Mucosa of stomach (tissue), 1 donor: ENCODE results near the gene PTPN2.

Experiments used
- H3K27me3 ChIP-seq: one replicate; pipeline ENCODE4 v1.7.0; 2013; ENCODE audit warnings: mild to moderate bottlenecking, low read length; ENCODE audit not compliant: control insufficient read depth, insufficient read depth
- H3K36me3 ChIP-seq: one replicate; pipeline ENCODE4 v1.7.0; 2013; ENCODE audit warnings: low read length; ENCODE audit not compliant: control insufficient read depth, insufficient read depth
- H3K4me1 ChIP-seq: one replicate; pipeline ENCODE4 v1.7.0; 2013; ENCODE audit warnings: mild to moderate bottlenecking, low read length; ENCODE audit not compliant: control insufficient read depth, insufficient read depth
- H3K4me3 ChIP-seq: one replicate; pipeline ENCODE4 v1.7.0; 2013; ENCODE audit warnings: low read length
- H3K9ac ChIP-seq: one replicate; pipeline ENCODE4 v1.7.0; 2013; ENCODE audit warnings: mild to moderate bottlenecking, low read length, moderate library complexity
- H3K9me3 ChIP-seq: one replicate; pipeline ENCODE4 v1.7.0; 2013; ENCODE audit warnings: mild to moderate bottlenecking, low read length, moderate library complexity; ENCODE audit not compliant: control insufficient read depth
- donor health status: Pancreatic carcinoma.

Gene PTPN2

DNA sequence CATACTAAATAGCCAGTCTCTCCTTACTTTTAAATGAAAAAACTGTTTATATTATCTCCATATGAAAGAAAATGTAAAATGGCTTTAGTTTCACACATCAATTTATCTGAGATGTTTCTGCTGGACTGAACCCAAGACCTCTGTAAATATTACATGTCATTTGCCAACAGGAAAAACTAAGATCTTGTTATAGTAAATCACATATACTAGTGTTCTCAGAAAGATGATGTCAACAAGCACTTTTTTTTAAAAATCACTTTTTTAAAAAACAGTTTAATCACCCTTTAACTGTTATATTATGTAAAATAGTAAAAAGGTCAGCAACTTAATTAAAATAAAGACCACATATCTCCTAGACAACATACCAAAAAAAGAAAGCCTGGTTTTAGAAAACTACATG is 46.3 kb downstream of the PTPN2 start:
- H3K4me3 ChIP-seq: no peak overlapping the region
- no peaks in the 10 kb centered on the region for H3K27me3 ChIP-seq
- peaks cover 5% of the 10 kb centered on the region for H3K4me1 ChIP-seq
- H3K9me3 ChIP-seq: no peaks in the 10 kb centered on the region
- H3K9ac ChIP-seq: peak overlapping the region; percentile 50
- no peaks in the 10 kb centered on the region for H3K36me3 ChIP-seq

DNA sequence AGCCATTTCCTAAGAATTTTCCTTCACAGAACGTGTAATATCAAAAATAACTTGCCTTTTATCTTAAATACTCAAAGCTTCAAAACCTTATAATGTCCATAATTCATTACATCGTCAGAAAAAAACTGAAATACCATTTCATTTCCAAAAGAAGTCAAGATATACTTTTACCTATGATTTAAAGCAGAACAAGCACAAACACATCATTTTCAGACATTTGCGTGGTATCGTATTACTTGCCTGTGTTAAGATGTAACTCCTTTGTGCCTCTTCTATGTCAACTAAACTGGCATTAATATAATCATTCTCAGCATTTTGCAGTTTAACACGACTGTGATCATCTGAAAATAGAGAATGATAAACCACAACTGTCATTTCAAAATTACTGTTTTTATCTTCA is 47.5 kb downstream of the PTPN2 start:
- Histone ChIP-seq H3K36me3 (no peaks in the 10 kb centered on the region), H3K4me3 (no peak overlapping the region), H3K27me3 (no peaks in the 10 kb centered on the region), H3K9ac (no peak overlapping the region), H3K4me1 (peaks cover 5% of the 10 kb centered on the region), H3K9me3 (no peaks in the 10 kb centered on the region)

DNA sequence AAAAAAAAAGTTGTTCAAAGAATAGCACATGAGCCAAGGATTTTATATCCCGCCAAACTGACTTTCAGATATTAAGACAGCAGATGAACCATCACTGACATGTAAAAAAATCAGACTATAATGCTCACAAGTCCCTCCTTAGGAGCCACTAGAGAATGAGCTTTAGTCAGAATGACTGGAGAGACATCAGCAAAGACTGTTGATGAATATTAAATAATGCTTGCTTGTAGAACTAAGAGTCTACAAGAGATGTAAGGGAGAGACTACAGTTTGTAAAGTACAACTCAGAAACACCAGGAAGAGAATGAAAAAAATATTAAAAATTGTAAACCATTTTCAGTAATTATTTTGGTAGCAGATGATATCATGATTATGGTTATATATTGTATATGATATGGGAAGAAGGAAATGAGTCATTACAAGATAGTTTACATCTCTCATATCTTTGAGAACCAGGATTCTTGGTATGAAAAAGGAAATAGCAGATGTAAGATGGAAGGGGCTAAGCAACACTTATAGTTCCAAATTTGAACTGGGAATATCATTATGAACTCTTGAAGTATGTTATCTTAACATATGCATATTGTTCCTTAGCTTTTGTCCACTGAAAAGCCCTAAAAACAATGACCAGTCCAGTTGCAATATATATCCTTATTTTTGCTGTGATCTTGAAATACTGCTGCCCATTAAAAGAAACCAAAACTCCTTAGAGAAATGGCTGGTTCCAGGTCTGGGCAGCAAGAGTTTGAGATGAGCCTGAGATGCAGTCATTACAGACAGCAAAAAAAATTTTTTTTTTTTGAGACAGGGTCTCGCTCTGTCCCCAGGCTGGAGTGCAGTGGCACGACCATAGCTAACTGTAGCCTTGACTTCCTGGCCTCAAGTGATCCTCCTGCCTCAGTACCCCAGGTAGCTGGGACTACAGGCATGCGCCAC is 55.7 kb downstream of the PTPN2 start:
- H3K36me3 ChIP-seq: no peaks in the 10 kb centered on the region
- H3K9ac ChIP-seq: no peak overlapping the region
- no peaks in the 10 kb centered on the region for H3K4me1 ChIP-seq
- no peaks in the 10 kb centered on the region for H3K9me3 ChIP-seq
- H3K4me3 ChIP-seq: no peak overlapping the region
- H3K27me3 ChIP-seq: no peaks in the 10 kb centered on the region

DNA sequence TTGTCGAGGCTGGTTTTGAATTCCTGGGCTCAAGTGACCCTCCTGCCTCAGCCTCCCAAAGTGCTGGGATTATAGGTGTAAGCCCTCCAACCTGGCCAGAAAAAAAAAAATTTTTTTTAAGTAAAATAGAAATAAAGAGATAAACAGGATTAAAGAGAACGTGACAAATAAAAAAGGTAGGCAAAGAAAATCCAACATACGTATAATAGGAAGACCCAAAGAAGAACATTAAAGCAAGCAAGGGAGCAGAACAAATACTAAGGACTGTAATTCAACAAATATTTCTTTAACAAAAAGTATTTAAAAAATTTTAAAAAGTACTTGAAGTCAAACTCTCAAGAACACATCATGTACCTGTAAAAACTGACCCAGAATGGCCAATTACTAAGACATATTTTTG is 56.4 kb downstream of the PTPN2 start:
- H3K4me1 ChIP-seq: no peaks in the 10 kb centered on the region
- no peak overlapping the region for H3K4me3 ChIP-seq
- H3K36me3 ChIP-seq: no peaks in the 10 kb centered on the region
- no peak overlapping the region for H3K9ac ChIP-seq
- H3K27me3 ChIP-seq: no peaks in the 10 kb centered on the region
- H3K9me3 ChIP-seq: no peaks in the 10 kb centered on the region

DNA sequence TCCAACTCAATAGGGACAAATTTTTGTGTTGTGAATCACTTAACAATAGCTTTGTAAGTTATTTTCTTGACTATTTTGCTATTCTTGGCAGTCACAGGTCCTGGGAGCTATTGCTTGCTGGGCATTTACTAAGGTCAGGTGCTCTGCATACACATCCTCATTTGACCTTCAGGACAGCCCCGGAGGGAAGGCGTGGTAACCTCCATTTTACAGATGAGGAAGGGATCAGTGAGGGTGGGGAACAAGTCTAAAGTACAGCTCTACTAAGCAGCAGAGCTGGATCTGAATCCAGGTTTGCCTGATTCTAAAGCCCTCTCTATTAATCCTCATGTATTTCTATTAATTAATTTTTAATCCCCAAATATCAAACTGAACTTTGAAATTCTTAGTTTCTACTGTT is 58.8 kb downstream of the PTPN2 start:
- Histone ChIP-seq H3K36me3 (no peaks in the 10 kb centered on the region), H3K9ac (no peak overlapping the region), H3K4me1 (no peaks in the 10 kb centered on the region), H3K9me3 (no peaks in the 10 kb centered on the region), H3K4me3 (no peak overlapping the region), H3K27me3 (no peaks in the 10 kb centered on the region)

DNA sequence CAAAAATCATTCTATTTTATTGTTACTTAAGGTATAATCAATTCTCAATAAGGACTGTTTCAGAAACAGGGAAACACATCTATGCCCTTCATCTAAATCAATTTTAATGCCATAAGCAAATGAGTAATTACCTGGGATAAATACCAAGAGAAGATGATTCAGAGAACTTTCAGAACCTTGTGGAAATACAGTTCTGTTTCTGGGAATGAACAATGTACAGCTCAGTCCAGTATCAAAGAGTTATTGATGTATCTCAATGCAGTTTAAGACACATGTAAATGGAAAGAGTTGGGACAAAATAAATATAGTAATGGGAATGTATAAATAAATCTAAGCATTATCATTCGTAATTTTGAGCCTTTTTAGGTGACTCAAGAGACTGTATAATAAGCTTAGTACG is 60.1 kb downstream of the PTPN2 start:
- Histone ChIP-seq H3K9ac (no peak overlapping the region), H3K9me3 (no peaks in the 10 kb centered on the region), H3K4me3 (no peak overlapping the region), H3K4me1 (no peaks in the 10 kb centered on the region), H3K36me3 (no peaks in the 10 kb centered on the region), H3K27me3 (no peaks in the 10 kb centered on the region)

DNA sequence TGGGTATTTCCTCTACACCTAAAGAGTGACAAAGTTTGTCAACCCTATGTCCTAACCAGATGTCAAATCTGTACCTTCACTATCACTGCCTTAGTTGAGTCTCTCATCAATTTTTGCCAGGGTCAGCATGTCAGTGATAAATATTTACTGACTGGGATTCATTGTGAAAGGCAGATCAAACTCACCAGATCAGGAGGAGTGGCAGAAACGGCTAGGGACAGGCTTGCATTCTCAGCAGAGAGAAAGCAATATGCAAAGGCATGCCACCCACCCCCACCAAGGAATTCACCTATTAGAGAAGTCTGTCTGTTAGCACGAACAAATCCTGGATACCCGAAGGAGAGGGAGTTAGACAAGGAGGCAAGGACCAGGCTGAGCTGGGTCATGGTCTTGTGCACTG is 62.6 kb downstream of the PTPN2 start:
- Histone ChIP-seq H3K27me3 (no peaks in the 10 kb centered on the region), H3K36me3 (no peaks in the 10 kb centered on the region), H3K4me1 (no peaks in the 10 kb centered on the region), H3K9me3 (no peaks in the 10 kb centered on the region), H3K9ac (no peak overlapping the region), H3K4me3 (no peak overlapping the region)

DNA sequence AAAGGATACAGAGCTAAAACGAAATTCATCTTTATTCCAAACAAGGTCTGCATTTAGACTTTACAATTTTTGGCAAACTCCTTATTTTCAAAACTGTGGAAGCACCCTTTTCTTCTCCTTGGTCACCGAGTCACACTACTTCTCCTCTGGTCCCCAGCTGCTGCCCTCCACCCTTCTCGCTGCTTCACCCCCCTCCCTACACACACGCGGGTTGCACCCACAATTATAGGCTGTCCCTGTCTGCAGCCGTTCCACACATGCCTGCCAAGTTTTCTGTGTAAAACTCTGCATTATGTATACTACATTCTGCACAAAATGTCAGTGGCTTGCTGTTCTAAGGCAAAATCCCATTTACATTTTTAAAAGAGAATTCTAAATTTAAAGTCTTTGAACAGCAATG is 63.5 kb downstream of the PTPN2 start:
- no peak overlapping the region for H3K4me3 ChIP-seq
- no peaks in the 10 kb centered on the region for H3K36me3 ChIP-seq
- H3K4me1 ChIP-seq: no peaks in the 10 kb centered on the region
- H3K9ac ChIP-seq: no peak overlapping the region
- H3K27me3 ChIP-seq: no peaks in the 10 kb centered on the region
- H3K9me3 ChIP-seq: no peaks in the 10 kb centered on the region

DNA sequence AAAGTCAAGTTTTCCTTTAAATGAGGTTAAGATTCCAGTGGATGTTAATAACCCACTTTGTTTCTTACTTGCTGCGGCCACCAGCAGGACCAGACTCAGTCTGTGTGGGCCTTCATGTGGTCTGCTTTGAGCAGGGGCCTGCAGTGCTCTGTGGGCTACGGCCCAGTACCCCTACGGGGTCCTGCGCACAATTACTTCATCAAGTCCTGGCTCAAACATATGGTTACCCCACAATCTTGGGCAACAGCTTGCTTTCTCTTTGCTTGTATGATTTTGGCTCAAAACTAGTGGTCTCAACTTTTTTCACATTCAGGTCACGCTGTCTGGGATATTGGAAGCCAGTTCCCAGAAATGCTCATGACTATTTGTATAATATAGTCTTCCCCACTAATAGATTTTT is 64.2 kb downstream of the PTPN2 start:
- no peaks in the 10 kb centered on the region for H3K9me3 ChIP-seq
- H3K4me1 ChIP-seq: no peaks in the 10 kb centered on the region
- H3K9ac ChIP-seq: no peak overlapping the region
- H3K36me3 ChIP-seq: no peaks in the 10 kb centered on the region
- no peaks in the 10 kb centered on the region for H3K27me3 ChIP-seq
- H3K4me3 ChIP-seq: no peak overlapping the region

DNA sequence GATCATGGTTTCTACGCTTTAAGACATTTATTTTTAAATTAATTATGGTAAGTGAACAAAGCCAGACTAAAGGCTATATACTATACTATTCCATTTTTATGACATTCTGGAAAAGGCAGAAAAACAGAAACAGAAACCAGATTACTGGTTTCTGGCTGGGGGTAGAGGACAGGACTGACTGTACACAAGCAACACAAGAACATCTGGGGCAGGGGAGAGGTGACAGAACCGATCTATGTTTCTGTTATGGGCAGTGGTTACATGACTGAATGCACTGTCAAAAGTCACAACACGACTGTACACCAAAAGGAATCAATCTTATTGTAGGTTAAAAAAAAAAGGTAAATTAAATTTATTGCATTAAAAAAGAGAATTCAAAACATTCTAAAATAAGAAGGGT is 64.7 kb downstream of the PTPN2 start:
- Histone ChIP-seq H3K36me3 (no peaks in the 10 kb centered on the region), H3K4me1 (no peaks in the 10 kb centered on the region), H3K9me3 (no peaks in the 10 kb centered on the region), H3K9ac (no peak overlapping the region), H3K27me3 (no peaks in the 10 kb centered on the region), H3K4me3 (no peak overlapping the region)

DNA sequence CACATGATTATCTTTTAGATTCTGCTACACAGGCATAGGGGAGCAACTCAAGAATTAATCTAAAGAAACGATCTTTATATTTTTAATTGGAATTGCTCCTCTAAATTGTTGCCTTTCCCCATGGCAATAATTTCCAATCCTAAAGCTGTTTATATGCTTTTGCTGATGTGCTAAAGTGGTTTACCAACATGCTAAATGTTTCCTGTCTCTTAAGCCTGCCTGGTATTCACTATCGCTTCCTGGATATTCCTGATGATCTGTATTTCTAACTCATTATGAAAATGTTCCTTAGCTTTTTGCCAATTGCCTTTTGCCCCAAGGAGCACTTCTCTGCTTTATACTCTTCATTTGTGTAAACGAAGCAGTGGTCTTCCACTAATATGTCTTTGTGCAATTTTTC is 65.8 kb downstream of the PTPN2 start:
- Histone ChIP-seq H3K27me3 (no peaks in the 10 kb centered on the region), H3K4me1 (no peaks in the 10 kb centered on the region), H3K36me3 (no peaks in the 10 kb centered on the region), H3K9ac (no peak overlapping the region), H3K9me3 (no peaks in the 10 kb centered on the region), H3K4me3 (no peak overlapping the region)

DNA sequence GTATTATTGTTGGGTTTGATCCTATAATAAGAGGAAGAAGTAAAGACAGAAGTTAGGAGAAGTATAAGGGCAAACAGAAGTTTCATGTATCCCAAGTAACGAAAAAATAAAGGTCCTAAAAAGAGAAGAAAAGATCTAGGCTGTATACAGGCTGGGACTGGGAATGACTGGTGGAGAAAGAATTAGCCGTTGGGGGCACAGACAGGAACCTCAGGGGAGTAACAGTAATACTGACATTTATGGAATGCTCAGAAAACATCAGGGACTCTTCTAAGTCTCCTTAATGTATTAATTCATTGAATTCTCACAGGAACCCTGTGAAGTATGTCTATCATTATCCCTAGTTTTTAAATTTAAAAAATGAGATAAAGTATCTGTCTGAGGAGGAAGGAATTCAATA is 67.6 kb downstream of the PTPN2 start:
- H3K4me1 ChIP-seq: no peaks in the 10 kb centered on the region
- H3K9ac ChIP-seq: no peak overlapping the region
- H3K27me3 ChIP-seq: no peaks in the 10 kb centered on the region
- no peaks in the 10 kb centered on the region for H3K36me3 ChIP-seq
- H3K4me3 ChIP-seq: no peak overlapping the region
- no peaks in the 10 kb centered on the region for H3K9me3 ChIP-seq
